ENCODE data around the gene UBR4.

UBR4 gene

GRCh38 chr1:19153169-19153568 lies 56.9 kb downstream of the UBR4 start:
- FAIRE-seq (no peak), DNase-seq (ENCODE audit: insufficient read length, low spot score) (no peak)

DNA sequence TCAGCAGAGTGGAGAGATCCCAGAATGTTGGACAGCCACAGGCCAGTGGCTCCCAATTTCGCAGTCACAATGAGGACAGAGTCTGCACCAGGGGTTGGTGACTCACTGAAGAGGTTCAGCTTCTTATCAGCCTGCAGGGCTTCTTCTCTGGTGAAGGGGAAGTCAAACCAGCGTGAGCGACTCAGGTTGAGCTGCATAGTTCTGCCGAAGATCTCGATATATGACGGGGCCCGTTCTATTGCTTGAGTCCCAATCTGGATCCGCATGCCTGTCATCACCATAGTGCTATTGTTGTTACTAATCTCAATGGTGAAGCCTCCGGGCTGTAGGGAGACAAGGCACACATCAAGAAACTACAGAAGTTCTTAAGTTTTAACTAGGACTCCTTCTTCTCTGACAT lies 58.5 kb downstream of the UBR4 start:
- FAIRE-seq (no peak), DNase-seq (ENCODE audit: insufficient read length, low spot score) (no peak)

DNA sequence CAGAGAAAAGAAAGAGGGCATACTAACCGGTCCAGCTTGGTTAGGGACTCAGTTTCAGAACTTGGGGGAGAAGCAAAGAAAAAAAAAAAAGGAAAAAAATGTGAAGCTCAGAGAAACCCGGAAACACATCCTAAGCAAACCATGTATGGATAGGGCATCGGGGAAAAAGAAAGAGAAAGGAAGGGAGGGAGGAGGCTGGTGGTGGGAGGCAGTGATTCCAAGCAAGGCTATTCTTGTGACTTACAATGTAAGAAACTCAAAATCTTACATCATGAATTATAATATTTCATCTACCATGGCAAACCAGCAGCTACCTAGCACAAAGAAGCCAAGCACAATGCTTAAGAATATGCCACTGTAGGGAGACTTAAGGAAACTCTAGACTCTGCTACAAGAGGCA lies 60.3 kb downstream of the UBR4 start:
- FAIRE-seq (no peak), DNase-seq (ENCODE audit: insufficient read length, low spot score) (no peak)

DNA sequence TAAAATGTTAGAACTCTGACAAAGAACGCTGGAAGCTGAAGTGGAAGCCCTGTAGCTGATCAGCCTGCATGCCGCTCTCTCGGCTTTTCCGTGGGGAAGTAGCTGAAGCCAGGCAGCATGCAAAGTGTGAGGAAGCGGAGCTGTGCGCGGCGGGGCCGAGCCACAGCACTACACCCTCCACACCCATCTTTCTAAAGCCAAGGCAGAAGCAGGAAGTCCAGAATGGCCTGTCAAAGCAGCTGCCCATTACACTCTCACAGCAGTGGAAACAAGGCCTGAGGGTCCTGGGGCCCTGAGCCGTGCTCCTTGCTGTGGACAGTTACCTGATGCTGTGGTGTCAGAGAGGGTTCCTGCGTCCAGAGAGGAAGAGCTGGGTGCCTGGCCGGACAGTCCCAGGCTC lies 69.6 kb downstream of the UBR4 start:
- DNase-seq (ENCODE audit: insufficient read length, low spot score), result no peak
- no peak for FAIRE-seq

GRCh38 chr1:19139711-19140110 lies 70.4 kb downstream of the UBR4 start:
- no peak for DNase-seq (ENCODE audit: insufficient read length, low spot score)
- no peak for FAIRE-seq

DNA sequence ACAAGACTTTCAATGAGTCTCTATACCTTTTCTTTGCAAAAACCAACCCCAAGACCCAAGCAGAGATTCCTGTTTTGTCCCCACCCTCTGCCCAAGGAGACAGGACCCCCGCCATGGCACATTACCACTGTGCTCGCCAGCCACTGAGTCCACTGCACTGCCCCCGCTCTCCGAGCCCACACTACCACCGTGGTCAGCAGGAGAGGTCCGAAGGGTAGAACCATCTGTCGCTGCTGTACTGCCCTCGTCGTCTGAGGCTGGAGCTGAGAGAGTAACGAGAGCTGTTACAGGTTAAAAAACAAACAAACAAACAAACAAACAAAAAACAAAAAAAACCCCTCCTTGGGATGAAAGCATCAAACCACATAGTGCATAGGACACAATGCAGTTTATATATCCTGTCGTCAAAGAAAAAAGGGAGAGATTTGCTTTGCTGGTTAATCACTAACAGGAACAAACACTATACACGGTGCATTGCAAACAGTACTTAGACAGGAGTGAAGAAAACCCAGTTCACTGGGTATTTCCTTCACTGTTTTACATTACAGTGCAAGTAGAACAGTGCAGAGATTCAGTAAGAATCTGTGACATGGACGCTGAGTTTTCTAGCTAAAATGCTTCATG lies 71.0 kb downstream of the UBR4 start:
- DNase-seq (ENCODE audit: insufficient read length, low spot score) (no peak), FAIRE-seq (no peak)

DNA sequence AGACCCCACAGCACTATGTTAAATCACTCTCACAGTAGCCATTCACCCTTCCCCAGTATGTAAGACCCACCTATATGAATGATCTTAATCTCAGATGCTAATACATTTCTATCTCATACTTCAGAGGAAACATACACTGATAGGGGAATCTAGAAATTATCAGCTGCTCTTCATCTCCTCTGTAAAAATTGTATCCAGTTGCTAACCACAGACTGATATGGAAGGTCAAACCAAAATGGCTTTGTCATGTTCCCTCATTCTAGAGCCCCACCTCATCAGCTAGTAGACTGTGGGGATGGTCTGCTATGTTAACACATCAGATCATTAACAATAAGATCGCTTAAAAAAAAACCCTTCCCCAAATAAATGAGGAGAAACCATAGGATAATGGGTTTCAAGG lies 71.7 kb downstream of the UBR4 start:
- DNase-seq (ENCODE audit: insufficient read length, low spot score), result no peak
- no peak for FAIRE-seq

- DNase-seq (ENCODE audit: insufficient read length, low spot score), result no peak
- no peak for FAIRE-seq
These were observed 72.9 kb downstream of the UBR4 start for GRCh38 chr1:19137158-19137557.

GRCh38 chr1:19133360-19133759 lies 76.7 kb downstream of the UBR4 start:
- FAIRE-seq (no peak), DNase-seq (ENCODE audit: insufficient read length, low spot score) (no peak)

GRCh38 chr1:19130468-19130867 lies 79.6 kb downstream of the UBR4 start:
- FAIRE-seq, result no peak
- no peak for DNase-seq (ENCODE audit: insufficient read length, low spot score)

DNA sequence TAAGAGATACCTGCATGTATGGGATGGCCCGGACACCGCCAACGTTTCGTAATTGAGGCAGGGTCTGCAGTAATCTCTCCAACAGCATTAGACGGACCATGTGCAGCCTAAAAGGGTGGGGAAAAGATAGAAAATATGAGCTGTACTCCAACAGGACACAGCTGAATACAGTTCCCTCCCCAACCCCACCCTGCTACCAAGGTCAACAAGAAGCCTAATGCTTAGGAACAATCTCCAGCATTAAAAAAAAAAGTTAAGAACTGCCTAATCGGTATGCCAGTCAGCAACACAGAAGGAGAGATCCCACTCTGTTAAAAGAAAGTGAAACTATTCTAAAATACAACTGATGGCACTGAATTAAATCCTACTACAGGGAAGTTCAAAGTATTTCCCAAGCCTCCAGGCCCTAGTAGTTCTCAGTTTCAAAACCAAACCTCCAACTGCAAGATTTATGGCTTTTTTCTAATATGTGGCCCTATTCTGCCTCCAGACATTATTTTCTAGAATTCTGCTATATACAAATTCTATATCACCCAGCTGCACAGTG lies 81.0 kb downstream of the UBR4 start:
- no peak for FAIRE-seq
- no peak for DNase-seq (ENCODE audit: insufficient read length, low spot score)

- FAIRE-seq, result peak; percentile 76
- peak; percentile 18 for DNase-seq (ENCODE audit: insufficient read length, low spot score)
These were observed 85.8 kb downstream of the UBR4 start for GRCh38 chr1:19124273-19124672.

DNA sequence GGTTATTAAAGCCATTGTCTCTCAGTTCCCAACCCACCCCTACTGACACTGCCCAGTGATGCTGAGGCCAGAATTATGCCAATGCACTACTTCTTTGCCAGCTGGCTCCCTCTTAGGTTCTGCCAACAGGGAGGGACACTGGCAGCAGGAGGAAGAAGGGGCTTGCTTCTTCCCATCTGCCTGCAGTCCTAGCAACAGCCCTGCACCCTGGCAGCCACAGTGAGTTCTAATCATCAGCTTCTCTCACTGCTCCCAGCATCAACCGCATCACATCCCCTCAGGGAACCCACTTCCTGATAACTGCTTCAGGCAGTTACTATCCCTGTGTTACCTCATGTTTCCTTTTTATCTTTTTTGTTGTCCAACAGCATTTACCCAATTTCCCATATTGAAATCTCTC lies 86.2 kb downstream of the UBR4 start:
- DNase-seq (ENCODE audit: insufficient read length, low spot score) (no peak), FAIRE-seq (no peak)

DNA sequence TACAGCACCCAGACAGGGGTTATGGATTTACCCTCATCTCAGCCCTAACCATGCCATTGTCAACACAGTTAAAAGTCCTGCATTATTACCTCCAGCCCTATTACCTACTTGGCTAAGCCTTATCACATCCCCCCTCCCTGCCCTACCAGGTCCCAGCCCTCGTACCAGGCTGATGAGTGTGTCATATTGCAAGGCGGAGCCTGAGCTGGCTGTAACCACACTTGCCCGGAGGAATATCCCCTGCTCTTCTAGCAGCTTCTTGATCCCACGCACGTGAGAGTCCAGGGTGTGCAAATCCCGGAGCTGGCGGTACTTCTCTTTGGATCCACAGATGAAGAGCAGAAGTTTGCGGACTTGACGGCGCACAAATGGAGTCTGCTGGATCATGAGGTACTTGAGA lies 87.4 kb downstream of the UBR4 start:
- DNase-seq (ENCODE audit: insufficient read length, low spot score) (no peak), FAIRE-seq (no peak)

DNA sequence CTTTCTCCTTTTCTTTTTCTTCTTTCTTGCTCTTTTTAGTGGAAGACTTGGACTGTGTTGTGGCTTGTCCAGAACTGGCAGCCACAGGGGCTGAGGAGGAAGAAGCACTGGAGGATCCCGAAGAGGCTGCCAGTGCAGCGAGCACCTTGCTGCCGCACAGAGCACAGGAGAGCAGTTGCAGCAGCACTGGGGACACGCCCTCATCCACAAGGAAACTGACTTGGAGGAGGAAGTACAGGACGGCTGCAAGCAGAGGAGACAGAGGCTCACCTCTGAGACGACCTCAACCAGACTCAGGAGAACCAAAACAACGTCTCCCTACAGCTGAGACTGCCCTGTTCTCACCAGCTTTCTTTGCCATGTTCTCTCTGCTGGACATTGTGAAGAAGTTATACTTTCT lies 88.9 kb downstream of the UBR4 start:
- DNase-seq (ENCODE audit: insufficient read length, low spot score) (no peak), FAIRE-seq (no peak)

DNA sequence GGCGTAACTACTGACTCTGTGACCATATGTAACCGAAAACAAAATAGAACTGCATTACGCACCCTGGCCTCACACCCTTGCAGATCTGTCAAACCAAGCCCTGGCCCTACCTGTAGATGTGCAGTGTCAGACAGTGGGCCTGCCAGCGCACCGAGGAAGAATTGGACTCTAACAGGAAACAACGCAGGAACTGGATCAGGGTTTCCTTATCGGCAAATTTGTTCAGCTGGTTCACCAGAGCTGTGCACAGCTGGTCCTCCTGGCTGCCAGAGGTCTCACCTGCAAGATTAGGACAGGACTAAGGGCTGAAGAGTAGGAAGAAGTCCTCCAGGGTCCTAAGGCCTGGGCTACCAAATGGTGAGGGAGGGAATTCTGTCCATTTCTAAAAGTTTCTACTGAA lies 90.0 kb downstream of the UBR4 start:
- DNase-seq (ENCODE audit: insufficient read length, low spot score) (no peak), FAIRE-seq (no peak)

GRCh38 chr1:19115082-19115808 lies 94.8 kb downstream of the UBR4 start:
- FAIRE-seq (no peak), DNase-seq (ENCODE audit: insufficient read length, low spot score) (no peak)

GRCh38 chr1:19113697-19114092 lies 96.4 kb downstream of the UBR4 start:
- no peak for DNase-seq (ENCODE audit: insufficient read length, low spot score)
- FAIRE-seq, result no peak

- DNase-seq (ENCODE audit: insufficient read length, low spot score) (no peak), FAIRE-seq (no peak)
These were observed 97.0 kb downstream of the UBR4 start for GRCh38 chr1:19112891-19113696.

DNA sequence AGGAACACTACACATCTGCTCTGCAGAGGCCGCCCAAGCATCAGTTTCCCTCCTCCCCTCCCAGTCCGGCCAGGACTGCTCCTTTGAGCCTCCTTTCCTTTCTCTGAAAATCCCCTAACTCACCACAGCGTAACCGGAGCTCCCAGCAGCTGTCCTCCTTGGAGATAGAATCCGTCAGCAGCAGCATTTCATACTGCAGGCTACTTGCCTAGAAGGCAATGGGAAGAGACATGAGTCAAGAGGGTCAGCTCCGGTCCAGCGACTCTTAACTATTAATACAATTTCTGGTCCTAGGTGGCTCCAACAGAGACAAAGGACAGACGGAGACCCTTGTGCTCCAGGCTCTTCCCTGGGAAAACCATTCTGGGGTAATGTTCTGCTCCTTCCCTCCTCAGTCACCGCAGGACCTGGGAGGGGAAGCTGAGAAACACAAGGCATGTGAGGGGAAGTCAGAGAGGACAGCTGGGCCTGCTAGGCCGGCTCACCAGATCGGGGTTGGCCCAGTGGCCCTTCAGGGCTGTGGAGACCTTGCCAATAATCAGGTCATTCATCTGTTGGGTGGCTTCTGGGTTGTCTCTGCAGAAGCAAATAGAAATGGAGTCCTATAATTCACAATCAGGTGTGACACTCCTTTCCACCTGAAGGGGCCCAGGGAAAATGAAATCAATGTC lies 99.7 kb downstream of the UBR4 start:
- DNase-seq (ENCODE audit: insufficient read length, low spot score) (no peak), FAIRE-seq (no peak)

DNA sequence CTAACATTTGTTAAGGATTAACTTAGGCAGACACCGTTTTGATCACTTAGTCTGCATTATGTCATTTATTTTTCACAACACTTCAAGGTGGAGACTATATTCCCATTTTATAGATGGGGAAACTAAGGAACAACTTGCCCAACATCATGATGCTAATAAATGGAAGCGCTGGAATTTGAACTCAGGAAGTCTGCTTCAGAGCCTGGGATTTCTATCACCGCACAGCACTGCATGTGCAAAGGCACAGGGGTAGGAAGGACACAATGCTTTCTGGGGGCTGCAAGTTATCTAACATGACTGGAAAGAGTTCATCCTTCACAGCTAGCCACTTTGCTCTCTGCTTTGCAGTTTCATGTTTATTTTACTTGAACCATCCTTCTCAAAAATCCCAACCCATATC lies 100.5 kb downstream of the UBR4 start:
- no peak for DNase-seq (ENCODE audit: insufficient read length, low spot score)

More for the DNA sequence above, 100.5 kb downstream of the UBR4 start:
- FAIRE-seq, result no peak
